HEK293 (cell line): Measurements from ENCODE around the gene SKOR1.

Source experiments
- BCL11A ChIP-seq: fragments of 450-650 bp; formaldehyde crosslinking; IDR thresholded peaks from 2 replicates; pipeline ENCODE4 v1.5.1; 2016; ENCODE audit warnings: low read depth, missing biosample characterization, missing genetic modification characterization
- FEZF1 ChIP-seq: fragments of 450-650 bp; formaldehyde crosslinking; IDR thresholded peaks from 2 replicates; pipeline ENCODE4 v1.5.1; 2016; ENCODE audit warnings: missing biosample characterization, missing genetic modification characterization
- GLIS2 ChIP-seq: fragments of 450-650 bp; formaldehyde crosslinking; IDR thresholded peaks from 2 replicates; pipeline ENCODE4 v1.5.1; 2016; ENCODE audit warnings: missing biosample characterization, missing genetic modification characterization
- KLF10 ChIP-seq: fragments of 450-650 bp; IDR thresholded peaks from 2 replicates; pipeline ENCODE4 v1.5.1; 2018; ENCODE audit warnings: missing biosample characterization, mild to moderate bottlenecking, missing genetic modification characterization
- KLF16 ChIP-seq: fragments of 450-650 bp; formaldehyde crosslinking; IDR thresholded peaks from 2 replicates; pipeline ENCODE4 v1.5.1; 2017; ENCODE audit warnings: missing biosample characterization, missing genetic modification characterization
- KLF8 ChIP-seq: fragments of 450-650 bp; formaldehyde crosslinking; IDR thresholded peaks from 2 replicates; pipeline ENCODE4 v1.5.1; 2016; ENCODE audit warnings: missing biosample characterization, missing genetic modification characterization
- MYNN ChIP-seq: fragments of 450-650 bp; formaldehyde crosslinking; IDR thresholded peaks from 2 replicates; pipeline ENCODE4 v1.5.1; 2016; ENCODE audit warnings: missing biosample characterization, missing genetic modification characterization, borderline replicate concordance
- SP2 ChIP-seq: fragments of 450-650 bp; formaldehyde crosslinking; IDR thresholded peaks from 2 replicates; pipeline ENCODE4 v1.5.1; 2016; ENCODE audit warnings: missing biosample characterization, missing genetic modification characterization
- SP3 ChIP-seq: fragments of 450-650 bp; formaldehyde crosslinking; IDR thresholded peaks from 2 replicates; pipeline ENCODE4 v1.5.1; 2016; ENCODE audit warnings: missing biosample characterization, missing genetic modification characterization
- TCF7L2 ChIP-seq: IDR thresholded peaks from 2 replicates; pipeline ENCODE4 v1.6.1; 2011; ENCODE audit warnings: low read depth, mild to moderate bottlenecking, inconsistent platforms, low read length, moderate library complexity, borderline replicate concordance
- ZBTB21 ChIP-seq: fragments of 450-650 bp; formaldehyde crosslinking; IDR thresholded peaks from 2 replicates; pipeline ENCODE4 v1.5.1; 2017; ENCODE audit warnings: missing biosample characterization, missing genetic modification characterization
- ZNF2 ChIP-seq: fragments of 450-650 bp; formaldehyde crosslinking; IDR thresholded peaks from 2 replicates; pipeline ENCODE4 v1.5.1; 2016; ENCODE audit warnings: missing biosample characterization, missing genetic modification characterization
- ZNF239 ChIP-seq: fragments of 450-650 bp; formaldehyde crosslinking; IDR thresholded peaks from 2 replicates; pipeline ENCODE4 v1.5.1; 2016; ENCODE audit warnings: missing biosample characterization, missing genetic modification characterization
- ZNF280D ChIP-seq: fragments of 450-650 bp; formaldehyde crosslinking; IDR thresholded peaks from 2 replicates; pipeline ENCODE4 v1.5.1; 2016; ENCODE audit warnings: missing biosample characterization, missing genetic modification characterization
- ZNF398 ChIP-seq: fragments of 450-650 bp; formaldehyde crosslinking; IDR thresholded peaks from 2 replicates; pipeline ENCODE4 v1.5.1; 2017; ENCODE audit warnings: missing biosample characterization, missing genetic modification characterization
- ZNF423 ChIP-seq: fragments of 450-650 bp; formaldehyde crosslinking; IDR thresholded peaks from 2 replicates; pipeline ENCODE4 v1.5.1; 2016; ENCODE audit warnings: missing biosample characterization, missing genetic modification characterization
- ZNF426 ChIP-seq: fragments of 450-650 bp; formaldehyde crosslinking; IDR thresholded peaks from 2 replicates; pipeline ENCODE4 v1.5.1; 2017; ENCODE audit warnings: missing biosample characterization, missing genetic modification characterization, mild to moderate bottlenecking, inconsistent platforms, moderate library complexity
- ZNF473 ChIP-seq: fragments of 450-650 bp; formaldehyde crosslinking; IDR thresholded peaks from 2 replicates; pipeline ENCODE4 v1.5.1; 2017; ENCODE audit warnings: missing biosample characterization, missing genetic modification characterization
- ZNF501 ChIP-seq: fragments of 450-650 bp; formaldehyde crosslinking; IDR thresholded peaks from 2 replicates; pipeline ENCODE4 v1.5.1; 2016; ENCODE audit warnings: missing biosample characterization, missing genetic modification characterization
- ZNF561 ChIP-seq: fragments of 450-650 bp; IDR thresholded peaks from 2 replicates; pipeline ENCODE4 v1.5.1; 2018; ENCODE audit warnings: missing biosample characterization, missing genetic modification characterization, borderline replicate concordance
- ZNF580 ChIP-seq: fragments of 450-650 bp; formaldehyde crosslinking; IDR thresholded peaks from 2 replicates; pipeline ENCODE4 v1.5.1; 2016; ENCODE audit warnings: missing biosample characterization, missing genetic modification characterization
- ZNF600 ChIP-seq: fragments of 450-650 bp; formaldehyde crosslinking; IDR thresholded peaks from 2 replicates; pipeline ENCODE4 v1.5.1; 2016; ENCODE audit warnings: missing biosample characterization, missing genetic modification characterization
- ZNF623 ChIP-seq: fragments of 450-650 bp; formaldehyde crosslinking; IDR thresholded peaks from 2 replicates; pipeline ENCODE4 v1.5.1; 2016; ENCODE audit warnings: missing biosample characterization, missing genetic modification characterization
- ZNF660 ChIP-seq: fragments of 450-650 bp; IDR thresholded peaks from 2 replicates; pipeline ENCODE4 v1.5.1; 2018; ENCODE audit warnings: missing biosample characterization, mild to moderate bottlenecking, missing genetic modification characterization
- ZNF677 ChIP-seq: fragments of 450-650 bp; IDR thresholded peaks from 2 replicates; pipeline ENCODE4 v1.5.0; 2018; ENCODE audit warnings: missing biosample characterization, mild to moderate bottlenecking, missing genetic modification characterization, moderate library complexity
- ZNF701 ChIP-seq: fragments of 450-650 bp; formaldehyde crosslinking; IDR thresholded peaks from 2 replicates; pipeline ENCODE4 v1.5.1; 2016; ENCODE audit warnings: missing biosample characterization, missing genetic modification characterization
- ZNF76 ChIP-seq: fragments of 450-650 bp; formaldehyde crosslinking; IDR thresholded peaks from 2 replicates; pipeline ENCODE4; 2016; ENCODE audit warnings: low read depth, missing biosample characterization, missing genetic modification characterization, borderline replicate concordance
- ZSCAN4 ChIP-seq: fragments of 450-650 bp; formaldehyde crosslinking; IDR thresholded peaks from 2 replicates; pipeline ENCODE4 v1.5.1; 2017; ENCODE audit warnings: missing biosample characterization, missing genetic modification characterization
- TF ChIP-seq, protein P1 (sequence below): fragments of 450-650 bp; formaldehyde crosslinking; IDR thresholded peaks from 2 replicates; pipeline ENCODE4 v1.5.1; 2016; ENCODE audit warnings: missing biosample characterization, missing genetic modification characterization

The SKOR1 gene

DNA sequence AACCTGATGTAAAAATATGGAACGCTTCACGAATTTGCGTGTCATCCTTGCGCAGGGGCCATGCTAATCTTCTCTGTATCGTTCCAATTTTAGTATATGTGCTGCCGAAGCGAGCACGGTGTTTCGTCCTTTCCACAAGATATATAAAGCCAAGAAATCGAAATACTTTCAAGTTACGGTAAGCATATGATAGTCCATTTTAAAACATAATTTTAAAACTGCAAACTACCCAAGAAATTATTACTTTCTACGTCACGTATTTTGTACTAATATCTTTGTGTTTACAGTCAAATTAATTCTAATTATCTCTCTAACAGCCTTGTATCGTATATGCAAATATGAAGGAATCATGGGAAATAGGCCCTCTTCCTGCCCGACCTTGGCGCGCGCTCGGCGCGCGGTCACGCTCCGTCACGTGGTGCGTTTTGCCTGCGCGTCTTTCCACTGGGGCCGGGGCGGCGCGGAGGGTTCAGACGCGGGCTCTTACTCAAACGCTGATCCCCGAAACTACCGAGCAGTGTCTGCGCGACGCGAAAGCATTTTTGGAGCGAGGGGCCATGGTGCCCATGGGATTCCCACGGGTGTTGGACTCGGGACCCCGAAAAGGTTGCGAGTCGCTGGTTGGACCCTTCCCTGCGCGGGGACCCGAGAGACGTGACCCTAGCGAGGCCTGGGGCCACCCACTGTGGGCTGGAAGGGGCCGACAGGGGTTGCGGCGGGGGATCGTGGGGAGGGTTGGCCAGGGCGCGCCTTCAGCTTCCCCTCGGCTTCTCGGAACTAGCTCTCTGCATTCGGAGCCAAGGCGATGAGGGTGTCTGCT is 14.8 kb downstream of the SKOR1 start, which contains the start of gene RNU6-1 (continued):
- TF ChIP-seq, protein P1, sequence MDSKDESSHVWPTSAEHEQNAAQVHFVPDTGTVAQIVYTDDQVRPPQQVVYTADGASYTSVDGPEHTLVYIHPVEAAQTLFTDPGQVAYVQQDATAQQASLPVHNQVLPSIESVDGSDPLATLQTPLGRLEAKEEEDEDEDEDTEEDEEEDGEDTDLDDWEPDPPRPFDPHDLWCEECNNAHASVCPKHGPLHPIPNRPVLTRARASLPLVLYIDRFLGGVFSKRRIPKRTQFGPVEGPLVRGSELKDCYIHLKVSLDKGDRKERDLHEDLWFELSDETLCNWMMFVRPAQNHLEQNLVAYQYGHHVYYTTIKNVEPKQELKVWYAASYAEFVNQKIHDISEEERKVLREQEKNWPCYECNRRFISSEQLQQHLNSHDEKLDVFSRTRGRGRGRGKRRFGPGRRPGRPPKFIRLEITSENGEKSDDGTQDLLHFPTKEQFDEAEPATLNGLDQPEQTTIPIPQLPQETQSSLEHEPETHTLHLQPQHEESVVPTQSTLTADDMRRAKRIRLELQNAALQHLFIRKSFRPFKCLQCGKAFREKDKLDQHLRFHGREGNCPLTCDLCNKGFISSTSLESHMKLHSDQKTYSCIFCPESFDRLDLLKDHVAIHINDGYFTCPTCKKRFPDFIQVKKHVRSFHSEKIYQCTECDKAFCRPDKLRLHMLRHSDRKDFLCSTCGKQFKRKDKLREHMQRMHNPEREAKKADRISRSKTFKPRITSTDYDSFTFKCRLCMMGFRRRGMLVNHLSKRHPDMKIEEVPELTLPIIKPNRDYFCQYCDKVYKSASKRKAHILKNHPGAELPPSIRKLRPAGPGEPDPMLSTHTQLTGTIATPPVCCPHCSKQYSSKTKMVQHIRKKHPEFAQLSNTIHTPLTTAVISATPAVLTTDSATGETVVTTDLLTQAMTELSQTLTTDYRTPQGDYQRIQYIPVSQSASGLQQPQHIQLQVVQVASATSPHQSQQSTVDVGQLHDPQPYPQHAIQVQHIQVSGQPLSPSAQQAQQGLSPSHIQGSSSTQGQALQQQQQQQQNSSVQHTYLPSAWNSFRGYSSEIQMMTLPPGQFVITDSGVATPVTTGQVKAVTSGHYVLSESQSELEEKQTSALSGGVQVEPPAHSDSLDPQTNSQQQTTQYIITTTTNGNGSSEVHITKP (tag by site-specific recombination): peak; percentile 97
- TF ChIP-seq ZNF660 (tag by site-specific recombination): peak; percentile 42
- peak; percentile 3; the same call in 1 of the 2 replicates for TF ChIP-seq ZSCAN4
- TF ChIP-seq SP3: peak; percentile 61
- TF ChIP-seq ZNF561 (tag by site-specific recombination): peak; percentile 62
- peak; percentile 69 for TF ChIP-seq FEZF1 (tag by site-specific recombination)
- peak; percentile 90 for TF ChIP-seq KLF16
- no peak for TF ChIP-seq ZNF701
- no peak for TF ChIP-seq ZNF473
- TF ChIP-seq ZNF677 (tag by site-specific recombination): no peak
- TF ChIP-seq ZNF76: peak; percentile 98
- TF ChIP-seq KLF10: 0 out of 2 replicates have a peak, but pooled peaks have one; percentile 56
- peak; percentile 68; the same call in 1 of the 2 replicates for TF ChIP-seq ZNF501 (tag by site-specific recombination)
- peak; percentile 85; the same call in 1 of the 2 replicates for TF ChIP-seq ZNF2
- peak; percentile 20; the same call in 1 of the 2 replicates for TF ChIP-seq SP2
- TF ChIP-seq ZNF580 (tag by site-specific recombination): 0 out of 2 replicates have a peak, but pooled peaks have one; percentile 9
- peak; percentile 41; the same call in 1 of the 2 replicates for TF ChIP-seq ZNF426 (tag by site-specific recombination)
- TF ChIP-seq TCF7L2: no peak
- peak; percentile 57 for TF ChIP-seq ZNF423 (tag by site-specific recombination)
- TF ChIP-seq ZNF280D (tag by site-specific recombination): peak; percentile 41; the same call in 1 of the 2 replicates
- TF ChIP-seq GLIS2 (tag by site-specific recombination): peak; percentile 95
- TF ChIP-seq KLF8: peak; percentile 31; the same call in 1 of the 2 replicates
- TF ChIP-seq BCL11A (tag by site-specific recombination): peak; percentile 30; the same call in 1 of the 2 replicates
- 0 out of 2 replicates have a peak, but pooled peaks have one; percentile 42 for TF ChIP-seq MYNN
- TF ChIP-seq ZNF239: 0 out of 2 replicates have a peak, but pooled peaks have one; percentile 40
- peak; percentile 8 for TF ChIP-seq ZNF600 (tag by site-specific recombination)
- TF ChIP-seq ZNF398: peak; percentile 68
- TF ChIP-seq ZNF623: peak; percentile 10; the same call in 1 of the 2 replicates
- peak; percentile 64; the same call in 1 of the 2 replicates for TF ChIP-seq ZBTB21
